SU-DHL-6 (cell line): ENCODE results near the gene NEDD4.

Experiments
- H2AFZ ChIP-seq: fragments of 200-600 bp; sonication (generic); 2 replicates; pipeline ENCODE4 v1.6.1; 2014; ENCODE audit warnings: low read depth, mild to moderate bottlenecking, moderate library complexity, mixed read lengths, antibody characterized with exemption, low read length; ENCODE audit not compliant: severe bottlenecking
- H3F3A ChIP-seq: fragments of 200-600 bp; shearing (Covaris generic); 2 replicates; pipeline ENCODE4 v1.6.0; 2016; ENCODE audit warnings: antibody characterized with exemption, mild to moderate bottlenecking; ENCODE audit not compliant: insufficient read depth
- H3K27ac ChIP-seq: fragments of 200-600 bp; sonication (generic); 2 replicates; pipeline ENCODE4 v1.5.1; 2016; ENCODE audit warnings: low read depth, mild to moderate bottlenecking, low read length, moderate library complexity, mixed read lengths
- H3K27me3 ChIP-seq: fragments of 200-600 bp; sonication (generic), shearing (Covaris generic); 2 replicates; pipeline ENCODE4 v1.6.0; 2014; ENCODE audit warnings: mild to moderate bottlenecking, low read length
- H3K36me3 ChIP-seq: fragments of 200-600 bp; sonication (generic); 2 replicates; pipeline ENCODE4 v1.6.1; 2014; ENCODE audit warnings: mild to moderate bottlenecking, low read length, mixed read lengths
- H3K4me2 ChIP-seq: fragments of 300-600, 200-600 bp; shearing (Covaris generic), sonication (generic); 2 replicates; pipeline ENCODE4 v1.6.0; 2014; ENCODE audit warnings: low read length, low read depth, mild to moderate bottlenecking; ENCODE audit not compliant: poor library complexity, severe bottlenecking
- H3K4me3 ChIP-seq: fragments of 200-600 bp; sonication (generic); 2 replicates; pipeline ENCODE4 v1.5.1; 2014; ENCODE audit warnings: antibody characterized with exemption, low read length, mild to moderate bottlenecking, mixed read lengths; ENCODE audit not compliant: insufficient read depth, poor library complexity, severe bottlenecking
- H3K79me2 ChIP-seq: fragments of 200-600 bp; sonication (generic); 2 replicates; pipeline ENCODE4 v1.6.1; 2014; ENCODE audit warnings: mild to moderate bottlenecking, low read length, moderate library complexity; ENCODE audit not compliant: insufficient read depth
- H3K9ac ChIP-seq: fragments of 200-600 bp; sonication (generic); 2 replicates; pipeline ENCODE4 v1.7.0; 2014; ENCODE audit warnings: mild to moderate bottlenecking, low read length
- H3K9me2 ChIP-seq: fragments of 200-600 bp; sonication (generic); replicated peaks from 2 replicates; pipeline ENCODE4 v1.6.1; 2014; ENCODE audit warnings: low read length; ENCODE audit not compliant: insufficient read depth
- H3K9me3 ChIP-seq: fragments of 200-600 bp; sonication (generic); 2 replicates; pipeline ENCODE4 v1.6.1; 2014; ENCODE audit warnings: low read length, mixed read lengths; ENCODE audit not compliant: insufficient read depth
- H4K20me1 ChIP-seq: fragments of 200-600 bp; sonication (generic); 2 replicates; pipeline ENCODE4 v1.6.1; 2014; ENCODE audit warnings: low read depth, mild to moderate bottlenecking, antibody characterized with exemption, low read length, moderate library complexity, mixed read lengths
- CTCF ChIP-seq: fragments of 200-600 bp; sonication (generic); IDR thresholded peaks from one replicate; pipeline ENCODE4 v1.5.1; 2017; ENCODE audit warnings: antibody characterized with exemption, mild to moderate bottlenecking, low read length, moderate library complexity; ENCODE audit not compliant: insufficient read depth, poor library complexity, severe bottlenecking
- EZH2phosphoT487 ChIP-seq: fragments of 200-600 bp; sonication (generic), shearing (Covaris generic); conservative IDR thresholded peaks from 2 replicates; pipeline ENCODE4 v1.6.1; 2018; ENCODE audit warnings: mild to moderate bottlenecking, antibody characterized with exemption, low read length, moderate library complexity, mixed read lengths

NEDD4 gene

GRCh38 chr15:55914446-55914845, 79.0 kb downstream of the NEDD4 start:
- Histone ChIP-seq H3K9me2 (no peaks in the 10 kb centered on the region), H3K27ac (no peak overlapping the region), H3K79me2 (no peaks in the 10 kb centered on the region), H3K9ac (no peak overlapping the region), H3K36me3 (no peaks in the 10 kb centered on the region), H3K4me3 (no peak overlapping the region), H3K27me3 (no peaks in the 10 kb centered on the region), H3K4me2 (no peak overlapping the region), H3F3A (no peaks in the 10 kb centered on the region), H4K20me1 (no peaks in the 10 kb centered on the region), H3K9me3 (no peaks in the 10 kb centered on the region), H2AFZ (no peak overlapping the region)
- TF ChIP-seq EZH2phosphoT487 (no peak), CTCF (no peak)

GRCh38 chr15:55912982-55913381, 80.4 kb downstream of the NEDD4 start:
- Histone ChIP-seq H3K4me2 (no peak overlapping the region), H3K79me2 (no peaks in the 10 kb centered on the region), H3K9me2 (no peaks in the 10 kb centered on the region), H3K4me3 (no peak overlapping the region), H3K27me3 (no peaks in the 10 kb centered on the region), H3K36me3 (no peaks in the 10 kb centered on the region), H3K9ac (no peak overlapping the region), H3K9me3 (no peaks in the 10 kb centered on the region), H4K20me1 (no peaks in the 10 kb centered on the region), H2AFZ (no peak overlapping the region), H3K27ac (no peak overlapping the region), H3F3A (no peaks in the 10 kb centered on the region)
- TF ChIP-seq CTCF (no peak), EZH2phosphoT487 (no peak)

GRCh38 chr15:55909036-55909811, 84.2 kb downstream of the NEDD4 start:
- Histone ChIP-seq H3K9me2 (no peaks in the 10 kb centered on the region), H3K9me3 (no peaks in the 10 kb centered on the region), H3K36me3 (no peaks in the 10 kb centered on the region), H3K79me2 (no peaks in the 10 kb centered on the region), H3K4me2 (no peak overlapping the region), H3K27ac (no peak overlapping the region), H3F3A (no peaks in the 10 kb centered on the region), H3K9ac (no peak overlapping the region), H4K20me1 (no peaks in the 10 kb centered on the region), H3K27me3 (no peaks in the 10 kb centered on the region), H3K4me3 (no peak overlapping the region), H2AFZ (no peak overlapping the region)
- no peak for TF ChIP-seq EZH2phosphoT487
- TF ChIP-seq CTCF: no peak
